GM18508 (cell line): Measurements from ENCODE around the gene PMS1.
"Not testable (repeated sequence)": the region's sequence is repeated elsewhere in the genome, so short reads cannot be mapped to it uniquely, and the experiment has no call there.

Source experiments
- ATAC-seq: cut with Tn5 transposase; IDR thresholded peaks from one replicate; pipeline ENCODE4 v1.9.1; 2021; ENCODE audit warnings: moderate number of reproducible peaks; ENCODE audit not compliant: insufficient read depth, unreplicated experiment

PMS1 gene

GRCh38 chr2:189803431-189803830 is 19.2 kb downstream of the PMS1 start:
- no peak for ATAC-seq

GRCh38 chr2:189818249-189819038 is 34.2 kb downstream of the PMS1 start:
- no peak for ATAC-seq

- ATAC-seq = no peak
Measured at GRCh38 chr2:189819297-189819704, 35.1 kb downstream of the PMS1 start.

GRCh38 chr2:189821953-189822748 is 37.9 kb downstream of the PMS1 start:
- ATAC-seq = no peak

- no peak for ATAC-seq
Measured at GRCh38 chr2:189824694-189825396, 40.6 kb downstream of the PMS1 start.

GRCh38 chr2:189826039-189826438 is 41.8 kb downstream of the PMS1 start:
- no peak for ATAC-seq

GRCh38 chr2:189829102-189829833 is 45.0 kb downstream of the PMS1 start:
- no peak for ATAC-seq

- ATAC-seq = no peak
Measured at GRCh38 chr2:189830510-189830909, 46.3 kb downstream of the PMS1 start.

GRCh38 chr2:189834059-189834458 is 49.8 kb downstream of the PMS1 start:
- no peak for ATAC-seq

- not testable (repeated sequence) for ATAC-seq
Measured at GRCh38 chr2:189834642-189835041, 50.4 kb downstream of the PMS1 start.

- ATAC-seq = no peak
Measured at GRCh38 chr2:189835855-189836558, 51.8 kb downstream of the PMS1 start.

- no peak for ATAC-seq
Measured at GRCh38 chr2:189836644-189837043, 52.4 kb downstream of the PMS1 start.

- no peak for ATAC-seq
Measured at GRCh38 chr2:189837326-189837725, 53.1 kb downstream of the PMS1 start.

GRCh38 chr2:189841019-189841418 is 56.8 kb downstream of the PMS1 start:
- no peak for ATAC-seq

- ATAC-seq = no peak
Measured at GRCh38 chr2:189848276-189848675, 64.0 kb downstream of the PMS1 start.

GRCh38 chr2:189849550-189849949 is 65.3 kb downstream of the PMS1 start:
- no peak for ATAC-seq

GRCh38 chr2:189851174-189851826 is 67.0 kb downstream of the PMS1 start:
- no peak for ATAC-seq

GRCh38 chr2:189854187-189854586 is 69.9 kb downstream of the PMS1 start:
- no peak for ATAC-seq

GRCh38 chr2:189854940-189855339 is 70.7 kb downstream of the PMS1 start:
- no peak for ATAC-seq
